Measurements from ENCODE around the gene VGLL2. TPM values are rescaled to one million over a fixed set of nuclear protein-coding genes. Genes with fewer than 3 reads are reported as not detected.

Gene VGLL2
- total and polyA plus RNA-seq, 5 donors from 2014 or later, result not detected

GRCh38 chr6:117270055-117270842 lies 4.9 kb downstream of the VGLL2 start:
- peaks cover 0 to 6% (median 2%) of the 10 kb centered on the region in 4 donors for H3K4me1 Mint-ChIP-seq
- H3K4me3 Mint-ChIP-seq, result no peak overlapping the region
- peaks cover 0 to 2% (median 0%) of the 10 kb centered on the region in 7 donors for H3K9me3 Mint-ChIP-seq
- no peak overlapping the region for H3K27ac ChIP-seq (ENCODE audit: insufficient read depth, low read length, poor library complexity, severe bottlenecking)
- H3K27ac Mint-ChIP-seq, result no peak overlapping the region
- DNase-seq (no peak), ATAC-seq (ENCODE audit: low read depth in 2 of 2) (no peak)
- no peaks in the 10 kb centered on the region for H3K36me3 Mint-ChIP-seq
- H3K36me3 ChIP-seq (ENCODE audit: control insufficient read depth, insufficient read depth, low read length), result no peaks in the 10 kb centered on the region
- H3K9me3 ChIP-seq (ENCODE audit: control insufficient read depth in 2 of 2, low read length in 2 of 2), result no peaks in the 10 kb centered on the region
- H3K4me3 ChIP-seq (ENCODE audit: low read depth, low read length), result no peak overlapping the region
- peaks cover 58% of the 10 kb centered on the region for H3K27me3 ChIP-seq (ENCODE audit: control insufficient read depth, insufficient read depth, low read length)
- H3K4me1 ChIP-seq (ENCODE audit: control insufficient read depth, insufficient read depth, low read length, poor library complexity, severe bottlenecking), result no peaks in the 10 kb centered on the region
- peaks cover 75% of the 10 kb centered on the region for H3K27me3 Mint-ChIP-seq

- Histone ChIP-seq H3K27me3 (ENCODE audit: control insufficient read depth, insufficient read depth, low read length) (peaks cover 57% of the 10 kb centered on the region), H3K36me3 (ENCODE audit: control insufficient read depth, insufficient read depth, low read length) (no peaks in the 10 kb centered on the region), H3K4me1 (ENCODE audit: control insufficient read depth, insufficient read depth, low read length, poor library complexity, severe bottlenecking) (no peaks in the 10 kb centered on the region), H3K4me3 (ENCODE audit: low read depth, low read length) (no peak overlapping the region), H3K9me3 (ENCODE audit: control insufficient read depth in 2 of 2, low read length in 2 of 2) (no peaks in the 10 kb centered on the region), H3K27ac (ENCODE audit: insufficient read depth, low read length, poor library complexity, severe bottlenecking) (no peak overlapping the region)
- Mint-ChIP-seq H3K9me3 (peaks cover 0 to 2% (median 0%) of the 10 kb centered on the region in 7 donors), H3K4me3 (no peak overlapping the region), H3K27ac (no peak overlapping the region), H3K27me3 (peaks cover 75% of the 10 kb centered on the region), H3K36me3 (no peaks in the 10 kb centered on the region), H3K4me1 (peaks cover 0 to 6% (median 2%) of the 10 kb centered on the region in 4 donors)
- DNase-seq, result no peak
- no peak for ATAC-seq (ENCODE audit: low read depth in 2 of 2)
Observed at GRCh38 chr6:117270843-117271507, 5.6 kb downstream of the VGLL2 start.

GRCh38 chr6:117272032-117272866 lies 6.9 kb downstream of the VGLL2 start:
- peaks cover 45% of the 10 kb centered on the region for H3K27me3 ChIP-seq (ENCODE audit: control insufficient read depth, insufficient read depth, low read length)
- Mint-ChIP-seq H3K4me1 (peaks cover 0 to 4% (median 2%) of the 10 kb centered on the region in 4 donors), H3K4me3 (no peak overlapping the region), H3K36me3 (no peaks in the 10 kb centered on the region), H3K9me3 (peaks cover 0 to 2% (median 0%) of the 10 kb centered on the region in 7 donors), H3K27me3 (peaks cover 62% of the 10 kb centered on the region), H3K27ac (no peak overlapping the region)
- no peak overlapping the region for H3K27ac ChIP-seq (ENCODE audit: insufficient read depth, low read length, poor library complexity, severe bottlenecking)
- ATAC-seq (ENCODE audit: low read depth in 2 of 2) (no peak), DNase-seq (no peak)
- no peaks in the 10 kb centered on the region for H3K36me3 ChIP-seq (ENCODE audit: control insufficient read depth, insufficient read depth, low read length)
- no peaks in the 10 kb centered on the region for H3K4me1 ChIP-seq (ENCODE audit: control insufficient read depth, insufficient read depth, low read length, poor library complexity, severe bottlenecking)
- H3K4me3 ChIP-seq (ENCODE audit: low read depth, low read length), result no peak overlapping the region
- no peaks in the 10 kb centered on the region for H3K9me3 ChIP-seq (ENCODE audit: control insufficient read depth in 2 of 2, low read length in 2 of 2)

GRCh38 chr6:117272891-117273290 lies 7.5 kb downstream of the VGLL2 start:
- DNase-seq (no peak), ATAC-seq (ENCODE audit: low read depth in 2 of 2) (no peak)
- no peaks in the 10 kb centered on the region for H3K4me1 ChIP-seq (ENCODE audit: control insufficient read depth, insufficient read depth, low read length, poor library complexity, severe bottlenecking)
- no peaks in the 10 kb centered on the region for H3K36me3 Mint-ChIP-seq
- peaks cover 0 to 2% (median 0%) of the 10 kb centered on the region in 7 donors for H3K9me3 Mint-ChIP-seq
- H3K27ac Mint-ChIP-seq, result no peak overlapping the region
- no peaks in the 10 kb centered on the region for H3K36me3 ChIP-seq (ENCODE audit: control insufficient read depth, insufficient read depth, low read length)
- no peaks in the 10 kb centered on the region for H3K9me3 ChIP-seq (ENCODE audit: control insufficient read depth in 2 of 2, low read length in 2 of 2)
- peaks cover 0 to 4% (median 2%) of the 10 kb centered on the region in 4 donors for H3K4me1 Mint-ChIP-seq
- no peak overlapping the region for H3K27ac ChIP-seq (ENCODE audit: insufficient read depth, low read length, poor library complexity, severe bottlenecking)
- no peak overlapping the region for H3K4me3 Mint-ChIP-seq
- H3K4me3 ChIP-seq (ENCODE audit: low read depth, low read length), result no peak overlapping the region
- peaks cover 56% of the 10 kb centered on the region for H3K27me3 Mint-ChIP-seq
- peaks cover 39% of the 10 kb centered on the region for H3K27me3 ChIP-seq (ENCODE audit: control insufficient read depth, insufficient read depth, low read length)

- H3K27ac Mint-ChIP-seq, result no peak overlapping the region
- H3K4me3 Mint-ChIP-seq, result no peak overlapping the region
- Histone ChIP-seq H3K9me3 (ENCODE audit: control insufficient read depth in 2 of 2, low read length in 2 of 2) (no peaks in the 10 kb centered on the region), H3K36me3 (ENCODE audit: control insufficient read depth, insufficient read depth, low read length) (no peaks in the 10 kb centered on the region), H3K4me3 (ENCODE audit: low read depth, low read length) (no peak overlapping the region), H3K27me3 (ENCODE audit: control insufficient read depth, insufficient read depth, low read length) (peaks cover 18% of the 10 kb centered on the region), H3K27ac (ENCODE audit: insufficient read depth, low read length, poor library complexity, severe bottlenecking) (no peak overlapping the region), H3K4me1 (ENCODE audit: control insufficient read depth, insufficient read depth, low read length, poor library complexity, severe bottlenecking) (no peaks in the 10 kb centered on the region)
- peaks cover 35% of the 10 kb centered on the region for H3K27me3 Mint-ChIP-seq
- DNase-seq (no peak), ATAC-seq (ENCODE audit: low read depth in 2 of 2) (no peak)
- no peaks in the 10 kb centered on the region for H3K36me3 Mint-ChIP-seq
- H3K9me3 Mint-ChIP-seq, result no peaks in the 10 kb centered on the region
- H3K4me1 Mint-ChIP-seq, result no peaks in the 10 kb centered on the region
Observed at GRCh38 chr6:117275205-117275604, 9.8 kb downstream of the VGLL2 start.

GRCh38 chr6:117275711-117276110 lies 10.4 kb downstream of the VGLL2 start:
- Mint-ChIP-seq H3K4me1 (no peaks in the 10 kb centered on the region), H3K27me3 (peaks cover 33% of the 10 kb centered on the region), H3K27ac (no peak overlapping the region), H3K4me3 (no peak overlapping the region), H3K9me3 (peaks cover 0 to 3% (median 0%) of the 10 kb centered on the region in 7 donors), H3K36me3 (no peaks in the 10 kb centered on the region)
- Histone ChIP-seq H3K27me3 (ENCODE audit: control insufficient read depth, insufficient read depth, low read length) (peaks cover 18% of the 10 kb centered on the region), H3K9me3 (ENCODE audit: control insufficient read depth in 2 of 2, low read length in 2 of 2) (no peaks in the 10 kb centered on the region), H3K36me3 (ENCODE audit: control insufficient read depth, insufficient read depth, low read length) (no peaks in the 10 kb centered on the region), H3K27ac (ENCODE audit: insufficient read depth, low read length, poor library complexity, severe bottlenecking) (no peak overlapping the region), H3K4me1 (ENCODE audit: control insufficient read depth, insufficient read depth, low read length, poor library complexity, severe bottlenecking) (no peaks in the 10 kb centered on the region), H3K4me3 (ENCODE audit: low read depth, low read length) (no peak overlapping the region)
- ATAC-seq (ENCODE audit: low read depth in 2 of 2) (no peak), DNase-seq (no peak)

- Histone ChIP-seq H3K36me3 (ENCODE audit: control insufficient read depth, insufficient read depth, low read length) (no peaks in the 10 kb centered on the region), H3K27ac (ENCODE audit: insufficient read depth, low read length, poor library complexity, severe bottlenecking) (no peak overlapping the region), H3K4me1 (ENCODE audit: control insufficient read depth, insufficient read depth, low read length, poor library complexity, severe bottlenecking) (no peaks in the 10 kb centered on the region), H3K4me3 (ENCODE audit: low read depth, low read length) (no peak overlapping the region), H3K9me3 (ENCODE audit: control insufficient read depth in 2 of 2, low read length in 2 of 2) (no peaks in the 10 kb centered on the region), H3K27me3 (ENCODE audit: control insufficient read depth, insufficient read depth, low read length) (peaks cover 15% of the 10 kb centered on the region)
- H3K9me3 Mint-ChIP-seq, result peaks cover 0 to 4% (median 0%) of the 10 kb centered on the region in 7 donors
- ATAC-seq (ENCODE audit: low read depth in 2 of 2) (no peak), DNase-seq (no peak)
- H3K4me1 Mint-ChIP-seq, result no peaks in the 10 kb centered on the region
- no peaks in the 10 kb centered on the region for H3K36me3 Mint-ChIP-seq
- no peak overlapping the region for H3K27ac Mint-ChIP-seq
- H3K4me3 Mint-ChIP-seq, result no peak overlapping the region
- peaks cover 27% of the 10 kb centered on the region for H3K27me3 Mint-ChIP-seq
Observed at GRCh38 chr6:117276778-117277316, 11.5 kb downstream of the VGLL2 start.

Data from CD4-positive, CD25-positive, alpha-beta regulatory T cell (primary cell).